ENCODE measurements around the gene FAM13A.

FAM13A gene

GRCh38 chr4:88705223-88705622, 351.8 kb downstream of the FAM13A start:
- no peak for TF ChIP-seq CTCF (IDR thresholded peaks at IDR 0.05; ENCODE audit: borderline replicate concordance, control extremely low read depth, extremely low read depth, insufficient read depth, missing control alignments)
- DNase-seq (ENCODE audit: low spot score) = no peak
- in situ Hi-C loops (cut with MboI; ENCODE audit: low sequenced_read_pairs, unreplicated experiment) = no loop called here

GRCh38 chr4:88702782-88703181, 354.2 kb downstream of the FAM13A start:
- in situ Hi-C loops (cut with MboI; ENCODE audit: low sequenced_read_pairs, unreplicated experiment) = no loop called here
- TF ChIP-seq CTCF (IDR thresholded peaks at IDR 0.05; ENCODE audit: borderline replicate concordance, control extremely low read depth, extremely low read depth, insufficient read depth, missing control alignments) = no peak
- DNase-seq (ENCODE audit: low spot score) = no peak

- no peak for TF ChIP-seq CTCF (IDR thresholded peaks at IDR 0.05; ENCODE audit: borderline replicate concordance, control extremely low read depth, extremely low read depth, insufficient read depth, missing control alignments)
Measured at GRCh38 chr4:88698519-88698918, 358.5 kb downstream of the FAM13A start.

GRCh38 chr4:88697588-88698329, 359.2 kb downstream of the FAM13A start, which contains the start of gene NAP1L5:
NAP1L5 (minus strand) TSS chr4:88697829; CDS start chr4:88697754, 75 bp downstream.
- in situ Hi-C loops (cut with MboI; ENCODE audit: low sequenced_read_pairs, unreplicated experiment) = no loop called here
- peak; percentile 70 for DNase-seq (ENCODE audit: low spot score)
- no peak for TF ChIP-seq CTCF (IDR thresholded peaks at IDR 0.05; ENCODE audit: borderline replicate concordance, control extremely low read depth, extremely low read depth, insufficient read depth, missing control alignments)

More at GRCh38 chr4:88698519-88698918, 358.5 kb downstream of the FAM13A start:
- in situ Hi-C loops (cut with MboI; ENCODE audit: low sequenced_read_pairs, unreplicated experiment) = no loop called here
- peak; percentile 8 for DNase-seq (ENCODE audit: low spot score)

DNA sequence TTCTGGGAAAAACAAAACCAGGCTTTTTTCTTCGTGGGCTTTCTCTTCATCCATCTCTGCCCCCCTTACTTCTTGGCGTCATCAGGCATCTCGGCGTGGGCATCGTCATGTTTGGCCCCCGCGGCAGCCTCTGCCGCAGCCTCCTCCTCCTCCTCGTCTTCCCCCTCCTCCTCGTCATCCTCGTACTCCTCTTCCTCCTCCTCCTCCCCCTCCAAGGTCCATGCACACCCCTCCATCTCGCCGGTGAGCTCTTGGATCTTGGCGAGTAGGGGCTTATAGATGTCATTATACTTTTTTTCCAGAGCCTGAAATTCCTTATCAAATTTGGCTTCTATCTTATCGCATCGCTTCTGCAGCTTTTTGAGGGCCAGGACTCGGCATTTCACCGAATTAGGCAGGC, 359.8 kb downstream of the FAM13A start:
- no peak for TF ChIP-seq CTCF (IDR thresholded peaks at IDR 0.05; ENCODE audit: borderline replicate concordance, control extremely low read depth, extremely low read depth, insufficient read depth, missing control alignments)
- in situ Hi-C loops (cut with MboI; ENCODE audit: low sequenced_read_pairs, unreplicated experiment) = no loop called here
- DNase-seq (ENCODE audit: low spot score) = no peak

- in situ Hi-C loops (cut with MboI; ENCODE audit: low sequenced_read_pairs, unreplicated experiment) = no loop called here
- DNase-seq (ENCODE audit: low spot score) = no peak
- no peak for TF ChIP-seq CTCF (IDR thresholded peaks at IDR 0.05; ENCODE audit: borderline replicate concordance, control extremely low read depth, extremely low read depth, insufficient read depth, missing control alignments)
Measured at GRCh38 chr4:88696630-88697029, 360.4 kb downstream of the FAM13A start.

Data from GM13976 (cell line).